Frontal cortex (tissue), 4 donors: Measurements from ENCODE around the gene GLI1. TPM values are rescaled to one million over a fixed set of nuclear protein-coding genes. Genes with fewer than 3 reads are reported as not detected.
A peak's percentile ranks its signal among the peaks of the same experiment; 100 is the strongest.

ENCODE experiments used
- DNase-seq, 2 donors: peaks; one replicate each; pipeline ENCODE4 v3.0.0; 2012; ENCODE audit warnings: low spot score in 2 of 2
- FAIRE-seq: peaks from 2 replicates; lab custom pipeline; 2012; peaks lifted over from hg19 to GRCh38; lab: Jason Lieb, UNC
- total RNA-seq: library from RNA; depleted of rRNA; stranded (reverse); fragments of >200 nt; gene quantifications from one replicate; pipeline ENCODE4 v1.2.3, GENCODE V29; 2014
- donor health status: control.
- donor health status: control.
- donor health status: control.

The GLI1 gene
- total RNA-seq, 1 donor from 2014 or later, result under 0.01 TPM

GRCh38 chr12:57473886-57474285 is 14.3 kb downstream of the GLI1 start:
- FAIRE-seq, result no peak
- DNase-seq, result no peak

- FAIRE-seq (no peak), DNase-seq (no peak)
Measured at GRCh38 chr12:57474430-57474829, 14.8 kb downstream of the GLI1 start.

DNA sequence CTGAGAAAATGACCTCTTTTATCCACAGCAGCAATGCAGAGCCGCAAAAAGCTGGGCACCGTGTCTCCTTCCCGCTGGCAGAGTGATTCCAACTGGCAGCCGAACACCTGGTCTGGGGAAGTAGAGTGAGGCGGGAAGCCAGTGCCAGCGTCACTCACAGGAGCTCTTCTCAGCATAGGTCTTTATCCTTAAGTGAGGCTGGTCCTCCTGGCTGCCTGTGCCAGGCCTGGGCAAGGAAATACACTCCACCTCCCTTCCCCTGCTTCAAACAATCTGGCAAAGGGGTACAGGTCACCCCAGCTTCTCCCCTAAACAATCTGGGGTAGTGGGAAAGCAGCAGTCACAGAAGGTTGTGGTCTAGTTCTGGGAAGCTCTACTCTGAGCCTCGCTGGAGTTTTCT is 15.3 kb downstream of the GLI1 start:
- DNase-seq (no peak), FAIRE-seq (no peak)

DNA sequence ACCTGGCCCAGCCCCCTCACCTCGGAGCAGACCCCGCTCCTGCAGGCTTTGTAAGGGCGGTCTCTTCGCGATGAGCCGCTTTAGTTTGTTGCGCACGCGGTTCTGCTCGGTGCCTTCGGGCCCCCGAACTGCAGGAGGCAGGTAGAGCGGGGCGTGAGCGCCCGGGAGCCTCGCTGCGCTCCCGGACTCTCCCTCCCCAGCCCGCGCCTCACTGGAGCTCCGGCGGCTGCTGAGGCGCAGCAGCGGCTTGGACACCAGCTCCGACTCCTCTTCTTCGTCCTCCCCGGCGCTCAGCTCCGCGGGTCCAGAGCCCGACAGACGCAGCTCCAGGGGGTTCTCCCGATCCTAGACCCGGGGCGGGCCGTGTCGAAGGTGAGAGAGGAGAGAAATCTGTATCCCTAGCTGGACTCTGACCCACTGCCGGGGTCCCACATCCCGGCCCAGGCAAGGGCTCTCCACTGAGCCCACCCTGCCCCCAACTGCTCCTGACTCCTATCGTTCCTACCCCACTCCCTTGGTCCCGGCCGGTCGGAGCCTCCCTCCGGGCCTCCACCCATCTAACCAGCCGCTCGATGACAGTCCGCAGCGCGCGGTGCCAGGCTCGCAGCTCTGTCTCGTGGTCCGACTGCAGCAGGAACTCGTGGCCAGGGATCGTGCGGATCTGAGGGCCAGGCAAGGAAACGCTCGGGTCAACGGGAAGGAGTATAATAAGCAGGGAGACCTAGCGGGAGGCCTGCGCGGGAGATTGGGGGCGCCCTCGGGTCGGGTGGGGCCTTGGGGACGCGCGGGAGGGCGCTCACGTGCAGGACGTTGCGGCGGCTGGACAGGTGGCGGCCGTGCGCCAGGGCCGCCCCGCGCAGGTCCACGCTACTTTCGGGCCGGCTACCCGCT is 15.9 kb downstream of the GLI1 start:
- no peak for FAIRE-seq
- DNase-seq, result peak in 1 of 2 donors; percentile 66

DNA sequence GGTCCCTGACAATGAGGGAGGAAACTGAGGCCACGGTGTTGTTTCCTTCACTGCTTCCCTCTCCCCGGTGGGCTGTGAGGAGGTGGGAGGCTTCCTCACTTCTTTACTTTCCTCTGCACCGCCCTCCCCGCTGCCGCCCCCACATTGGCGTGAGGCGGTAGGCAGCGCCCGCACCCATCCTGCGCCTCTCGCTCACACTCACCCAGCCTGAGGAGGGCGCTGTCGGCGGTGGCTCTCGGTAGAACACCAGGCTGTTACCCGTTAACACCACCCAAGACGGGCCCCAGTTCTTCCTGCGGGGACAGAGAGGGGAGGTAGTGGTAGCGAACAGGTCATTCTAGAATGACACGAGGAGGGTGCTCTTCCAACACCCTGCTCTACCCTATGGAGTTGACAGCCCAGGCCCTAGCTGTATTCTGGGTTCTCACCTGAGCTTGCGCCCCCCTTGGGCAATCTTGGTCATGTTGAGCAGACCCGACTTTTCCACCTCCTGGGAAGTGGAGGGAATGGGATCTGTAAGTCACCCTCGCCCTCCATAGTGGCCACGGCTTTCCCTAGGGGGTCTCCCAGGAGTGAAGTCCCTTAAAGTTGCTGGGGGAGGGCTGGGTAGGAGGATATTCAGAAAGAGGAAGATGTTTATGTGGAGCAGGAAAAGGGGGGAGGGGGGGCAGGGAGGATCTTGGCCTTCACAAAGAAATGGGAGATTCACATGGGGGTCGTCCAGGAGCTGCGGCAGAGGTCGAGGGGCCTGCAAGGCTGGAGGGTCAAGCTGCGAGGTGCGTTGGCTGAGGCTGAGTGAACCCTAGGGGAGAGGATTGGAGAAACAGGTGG is 16.8 kb downstream of the GLI1 start:
- no peak for FAIRE-seq
- DNase-seq, result no peak

GRCh38 chr12:57476993-57477709 is 17.6 kb downstream of the GLI1 start:
- FAIRE-seq (no peak), DNase-seq (no peak)

GRCh38 chr12:57477710-57478681 is 18.4 kb downstream of the GLI1 start:
- FAIRE-seq (no peak), DNase-seq (no peak)

DNA sequence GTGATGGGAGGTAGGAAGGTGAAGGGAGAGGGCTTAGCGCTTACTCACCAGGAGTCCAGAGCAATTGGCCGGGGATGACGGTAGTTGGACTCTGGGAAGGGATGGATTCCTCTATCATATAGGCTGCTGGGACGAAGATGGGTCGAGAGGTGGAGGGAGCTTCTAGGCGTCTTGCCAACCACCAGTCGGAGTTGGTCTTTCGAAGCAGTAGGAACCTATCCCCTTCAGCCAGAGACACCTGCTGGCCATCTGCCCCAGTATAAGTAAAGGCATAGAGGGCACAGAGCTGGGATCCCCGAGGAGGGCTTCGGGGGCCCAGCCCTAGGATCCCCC is 19.4 kb downstream of the GLI1 start:
- no peak for FAIRE-seq

GRCh38 chr12:57479376-57480115 is 20.0 kb downstream of the GLI1 start, which contains the start of gene ARHGAP9:
Gene ARHGAP9 (minus strand): TSS chr12:57479866. CDS start chr12:57479406, 460 bp downstream.
- no peak for DNase-seq
- FAIRE-seq, result no peak

More for the DNA sequence above, 19.4 kb downstream of the GLI1 start:
- DNase-seq, result no peak

DNA sequence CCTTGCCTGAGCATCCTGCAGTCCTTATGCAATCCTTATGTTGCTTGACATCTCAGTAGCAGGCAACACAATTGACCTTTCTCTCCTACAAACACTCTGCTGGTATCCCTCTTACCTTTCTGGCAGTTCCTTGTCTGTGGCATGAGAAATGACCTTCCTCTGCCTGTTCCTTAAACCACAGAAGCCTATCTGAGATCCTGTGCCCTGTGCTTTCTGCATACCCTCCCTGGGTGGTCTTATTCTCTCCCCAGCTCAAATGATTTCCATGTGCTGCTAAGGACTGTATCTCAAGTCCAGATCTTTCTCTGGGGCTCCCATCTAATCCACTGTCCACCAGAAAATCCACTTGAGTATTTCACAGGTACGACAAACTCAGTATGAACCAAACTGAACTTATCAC is 22.1 kb downstream of the GLI1 start:
- FAIRE-seq, result no peak
- no peak for DNase-seq

DNA sequence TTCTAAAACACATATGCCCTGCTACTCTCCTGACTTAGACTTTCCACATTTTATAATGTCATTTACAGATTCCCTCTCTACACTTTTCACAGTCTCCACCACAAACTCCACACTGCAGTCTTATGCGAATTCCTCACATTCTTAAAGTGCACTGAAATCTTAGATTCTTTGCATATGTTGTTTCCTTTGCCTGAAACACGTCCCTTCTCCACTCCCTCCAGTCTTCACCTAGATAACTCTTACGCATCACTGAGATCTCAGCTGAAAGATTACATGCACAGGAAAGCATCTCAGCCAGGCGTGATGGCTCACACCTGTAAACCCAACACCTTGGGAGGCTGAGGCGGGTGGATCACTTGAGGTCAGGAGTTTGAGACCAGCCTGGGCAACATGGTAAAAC is 23.9 kb downstream of the GLI1 start:
- no peak for DNase-seq
- FAIRE-seq, result no peak

GRCh38 chr12:57485695-57486094 is 26.1 kb downstream of the GLI1 start:
- no peak for FAIRE-seq
- DNase-seq, result no peak

DNA sequence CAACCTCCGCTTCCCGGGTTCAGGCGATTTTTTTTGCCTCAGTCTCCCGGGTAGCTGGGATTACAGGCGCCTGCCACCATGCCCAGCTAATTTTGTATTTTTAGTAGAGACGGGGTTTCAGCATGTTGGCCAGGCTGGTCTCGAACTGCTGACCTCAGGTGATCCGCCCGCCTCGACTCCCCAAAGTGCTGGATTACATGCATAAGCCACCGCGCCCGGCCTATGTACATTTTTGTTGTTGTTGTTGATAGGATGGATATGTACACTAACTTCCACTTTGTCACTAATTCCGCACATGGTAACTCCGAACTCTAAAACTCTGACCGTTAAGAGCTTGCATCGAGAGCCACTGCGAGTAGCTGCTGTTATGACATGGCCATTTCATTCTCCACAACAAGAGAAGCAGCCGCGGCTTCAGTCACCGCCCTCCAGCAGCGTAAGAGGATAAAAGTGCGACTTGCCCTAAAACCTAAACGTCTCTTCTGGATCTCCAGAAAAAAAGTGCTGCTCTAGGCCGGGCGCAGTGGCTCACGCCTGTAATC is 27.5 kb downstream of the GLI1 start:
- no peak for FAIRE-seq

DNA sequence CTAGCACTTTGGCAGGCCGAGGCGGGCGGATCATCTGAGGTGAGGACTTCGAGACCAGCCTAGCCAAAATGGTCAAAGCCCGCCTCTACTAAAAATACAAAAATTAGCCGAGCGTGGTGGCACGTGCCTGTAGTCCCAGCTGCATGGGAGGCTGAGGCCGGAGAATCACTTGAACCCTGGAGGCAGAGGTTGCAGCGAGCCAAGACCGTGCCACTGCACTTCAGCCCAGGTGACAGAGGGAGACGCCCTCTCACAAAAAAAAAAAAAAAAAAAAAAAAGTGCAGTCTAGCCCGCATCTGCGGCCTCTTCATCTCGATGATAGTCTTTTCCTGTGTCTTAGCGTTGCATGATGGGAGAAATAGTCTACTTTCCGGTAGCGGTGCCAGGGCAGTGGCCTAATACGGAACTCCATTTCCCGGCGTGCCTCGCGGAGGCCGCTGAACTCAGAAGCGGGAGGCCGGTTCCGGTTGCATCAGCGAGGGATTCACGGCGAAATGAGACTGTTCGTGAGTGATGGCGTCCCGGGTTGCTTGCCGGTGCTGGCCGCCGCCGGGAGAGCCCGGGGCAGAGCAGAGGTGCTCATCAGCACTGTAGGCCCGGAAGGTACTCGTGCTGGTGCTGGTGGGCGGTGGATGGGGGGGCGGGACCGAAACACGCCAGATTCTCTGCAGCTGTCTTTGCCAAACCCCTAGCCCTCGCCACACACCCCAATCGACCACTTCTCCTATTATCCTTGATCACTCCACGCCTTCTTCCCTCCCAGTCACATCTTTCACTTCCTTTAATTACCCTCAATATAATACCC is 28.2 kb downstream of the GLI1 start, which contains the start of gene MARS1:
MARS1 (plus strand) TSS at position 472 of the 805 bp plus-strand sequence; CDS start at position 495, 23 bp downstream.
- FAIRE-seq, result no peak
- DNase-seq, result peak; percentile 89 to 90

More for the DNA sequence above, 27.5 kb downstream of the GLI1 start:
- DNase-seq, result no peak

- DNase-seq (no peak), FAIRE-seq (no peak)
Measured at GRCh38 chr12:57488402-57489156, 29.0 kb downstream of the GLI1 start.

GRCh38 chr12:57489157-57489641 is 29.6 kb downstream of the GLI1 start:
- DNase-seq (no peak), FAIRE-seq (no peak)
